ENCODE measurements around the gene PHF1. TPM values are rescaled to one million over a fixed set of nuclear protein-coding genes. Genes with fewer than 3 reads are reported as not detected.
"Not testable (repeated sequence)": the region's sequence is repeated elsewhere in the genome, so short reads cannot be mapped to it uniquely, and the experiment has no call there.

Gene PHF1
- 62.4 and 68.3 TPM in 2 replicates for total RNA-seq (2022)
- Bru-seq, nascent RNA = percentile 65 among the genes with signal in this experiment
- percentile 93 among the genes with signal in this experiment for BruChase-seq, experiment 1, labeled RNA remaining after a 6-hour chase
- BruChase-seq, experiment 2, labeled RNA remaining after a 2-hour chase = percentile 90 among the genes with signal in this experiment
- long read RNA-seq, transcript PHF1-211 (15 exons, 1,752 nt) = minor isoform, 7 of 65 reads
- long read RNA-seq, transcript PHF1-202 (15 exons, 2,330 nt) = major isoform, 13 of 65 reads
- long read RNA-seq, partial matches to known transcripts = 29 of 65 reads
- long read RNA-seq, other reads (novel, unspliced or antisense) = 16 of 65 reads

- no peak for DNase-seq
- Mint-ChIP-seq H3K4me3 (ENCODE audit: low read depth, unreplicated experiment) (peak within 1 kb of the TSS; percentile 87), H3K36me3 (ENCODE audit: insufficient read depth, unreplicated experiment) (peaks cover 85% of the 10 kb centered on the region), H3K27ac (ENCODE audit: unreplicated experiment) (peak within 1 kb of the TSS; percentile 94), H3K4me1 (ENCODE audit: low read depth, unreplicated experiment) (peaks cover 26% of the 10 kb centered on the region), H3K9me3 (ENCODE audit: low read depth, unreplicated experiment) (no peaks in the 10 kb centered on the region), H3K27me3 (ENCODE audit: unreplicated experiment) (no peaks in the 10 kb centered on the region)
- CTCF ChIA-PET = interaction anchor here (0.6 to 1.5 kb wide), 6 partner anchors 14 to 224 kb away, joined by 3 to 7 read pairs (median 4); partner anchors contain the start of genes RPS18 and ZBTB22
- TSS peak; percentile 35 for BruUV-seq (replicated peaks)
- TF ChIP-seq, protein P1, sequence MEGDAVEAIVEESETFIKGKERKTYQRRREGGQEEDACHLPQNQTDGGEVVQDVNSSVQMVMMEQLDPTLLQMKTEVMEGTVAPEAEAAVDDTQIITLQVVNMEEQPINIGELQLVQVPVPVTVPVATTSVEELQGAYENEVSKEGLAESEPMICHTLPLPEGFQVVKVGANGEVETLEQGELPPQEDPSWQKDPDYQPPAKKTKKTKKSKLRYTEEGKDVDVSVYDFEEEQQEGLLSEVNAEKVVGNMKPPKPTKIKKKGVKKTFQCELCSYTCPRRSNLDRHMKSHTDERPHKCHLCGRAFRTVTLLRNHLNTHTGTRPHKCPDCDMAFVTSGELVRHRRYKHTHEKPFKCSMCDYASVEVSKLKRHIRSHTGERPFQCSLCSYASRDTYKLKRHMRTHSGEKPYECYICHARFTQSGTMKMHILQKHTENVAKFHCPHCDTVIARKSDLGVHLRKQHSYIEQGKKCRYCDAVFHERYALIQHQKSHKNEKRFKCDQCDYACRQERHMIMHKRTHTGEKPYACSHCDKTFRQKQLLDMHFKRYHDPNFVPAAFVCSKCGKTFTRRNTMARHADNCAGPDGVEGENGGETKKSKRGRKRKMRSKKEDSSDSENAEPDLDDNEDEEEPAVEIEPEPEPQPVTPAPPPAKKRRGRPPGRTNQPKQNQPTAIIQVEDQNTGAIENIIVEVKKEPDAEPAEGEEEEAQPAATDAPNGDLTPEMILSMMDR (IDR thresholded peaks at IDR 0.05; ENCODE audit: unreplicated experiment) = no peak
- intact Hi-C loops (cut with micrococcal nuclease; ENCODE audit: unreplicated experiment) = no loop called here
Measured at GRCh38 chr6:33410711-33411631, at the start of gene PHF1. PHF1 (plus strand) TSS chr6:33411014; CDS start chr6:33412264, 1,250 bp downstream.

- H3K27me3 Mint-ChIP-seq (ENCODE audit: unreplicated experiment); CTCF ChIA-PET; BruUV-seq (replicated peaks); DNase-seq; H3K9me3 Mint-ChIP-seq (ENCODE audit: low read depth, unreplicated experiment); H3K4me3 Mint-ChIP-seq (ENCODE audit: low read depth, unreplicated experiment); intact Hi-C loops (cut with micrococcal nuclease; ENCODE audit: unreplicated experiment): not testable (repeated sequence)
- Mint-ChIP-seq H3K36me3 (ENCODE audit: insufficient read depth, unreplicated experiment) (peaks cover 14% of the 10 kb centered on the region), H3K4me1 (ENCODE audit: low read depth, unreplicated experiment) (peaks cover 44% of the 10 kb centered on the region), H3K27ac (ENCODE audit: unreplicated experiment) (peak overlapping the region; percentile 63)
Measured at GRCh38 chr6:33363486-33363885, 47.3 kb upstream of the PHF1 start.

DNA sequence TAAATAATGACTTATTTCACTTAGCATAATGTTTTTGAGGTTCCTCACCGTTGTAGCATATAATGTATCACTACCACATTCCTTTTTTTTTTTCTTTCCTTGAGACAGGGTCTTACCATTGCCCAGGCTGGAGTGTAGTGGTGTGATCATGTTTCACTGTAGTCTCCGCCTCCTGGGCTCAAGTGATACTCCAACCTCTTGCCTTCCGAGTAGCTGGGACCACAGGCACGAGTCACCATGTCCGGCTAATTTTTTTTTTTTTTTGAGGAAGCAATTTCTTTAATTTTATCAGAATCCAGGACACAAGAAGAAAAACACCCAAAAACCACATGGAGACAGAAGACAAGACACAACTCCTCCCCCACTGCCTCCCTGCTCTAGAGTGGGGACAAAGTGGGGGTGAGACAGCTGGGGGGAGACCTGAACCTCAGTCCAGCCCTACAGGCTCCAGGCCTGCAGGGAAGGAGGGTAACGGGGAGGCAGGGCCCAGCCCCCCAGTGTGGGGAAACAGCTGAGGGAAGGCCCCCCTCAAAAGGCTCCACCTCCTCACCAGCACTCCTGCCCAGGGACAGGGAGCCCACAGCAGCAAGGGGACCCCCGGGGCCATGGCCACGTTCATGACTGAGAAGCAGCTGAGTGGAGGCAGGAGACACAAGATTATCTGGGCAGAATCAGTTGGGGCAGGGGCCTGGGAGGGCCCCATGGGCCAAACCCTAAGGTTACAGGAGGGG lies 46.2 kb upstream of the PHF1 start:
- H3K27me3 Mint-ChIP-seq (ENCODE audit: unreplicated experiment); intact Hi-C loops (cut with micrococcal nuclease; ENCODE audit: unreplicated experiment); BruUV-seq (replicated peaks); H3K4me3 Mint-ChIP-seq (ENCODE audit: low read depth, unreplicated experiment); H3K27ac Mint-ChIP-seq (ENCODE audit: unreplicated experiment); H3K9me3 Mint-ChIP-seq (ENCODE audit: low read depth, unreplicated experiment): not testable (repeated sequence)
- peak; percentile 43 for DNase-seq
- peaks cover 39% of the 10 kb centered on the region for H3K4me1 Mint-ChIP-seq (ENCODE audit: low read depth, unreplicated experiment)
- CTCF ChIA-PET = interaction anchor here (0.5 to 1.3 kb wide), 4 partner anchors 9 to 19 kb away, joined by 3 to 9 read pairs (median 4); no protein-coding TSS in a partner anchor
- peaks cover 14% of the 10 kb centered on the region for H3K36me3 Mint-ChIP-seq (ENCODE audit: insufficient read depth, unreplicated experiment)

GRCh38 chr6:33365206-33365971 lies 45.4 kb upstream of the PHF1 start:
- CTCF ChIA-PET; H3K9me3 Mint-ChIP-seq (ENCODE audit: low read depth, unreplicated experiment); H3K27me3 Mint-ChIP-seq (ENCODE audit: unreplicated experiment); H3K27ac Mint-ChIP-seq (ENCODE audit: unreplicated experiment); BruUV-seq (replicated peaks); intact Hi-C loops (cut with micrococcal nuclease; ENCODE audit: unreplicated experiment); H3K4me3 Mint-ChIP-seq (ENCODE audit: low read depth, unreplicated experiment): not testable (repeated sequence)
- peak; percentile 25 for DNase-seq
- Mint-ChIP-seq H3K36me3 (ENCODE audit: insufficient read depth, unreplicated experiment) (peaks cover 14% of the 10 kb centered on the region), H3K4me1 (ENCODE audit: low read depth, unreplicated experiment) (peaks cover 32% of the 10 kb centered on the region)

DNA sequence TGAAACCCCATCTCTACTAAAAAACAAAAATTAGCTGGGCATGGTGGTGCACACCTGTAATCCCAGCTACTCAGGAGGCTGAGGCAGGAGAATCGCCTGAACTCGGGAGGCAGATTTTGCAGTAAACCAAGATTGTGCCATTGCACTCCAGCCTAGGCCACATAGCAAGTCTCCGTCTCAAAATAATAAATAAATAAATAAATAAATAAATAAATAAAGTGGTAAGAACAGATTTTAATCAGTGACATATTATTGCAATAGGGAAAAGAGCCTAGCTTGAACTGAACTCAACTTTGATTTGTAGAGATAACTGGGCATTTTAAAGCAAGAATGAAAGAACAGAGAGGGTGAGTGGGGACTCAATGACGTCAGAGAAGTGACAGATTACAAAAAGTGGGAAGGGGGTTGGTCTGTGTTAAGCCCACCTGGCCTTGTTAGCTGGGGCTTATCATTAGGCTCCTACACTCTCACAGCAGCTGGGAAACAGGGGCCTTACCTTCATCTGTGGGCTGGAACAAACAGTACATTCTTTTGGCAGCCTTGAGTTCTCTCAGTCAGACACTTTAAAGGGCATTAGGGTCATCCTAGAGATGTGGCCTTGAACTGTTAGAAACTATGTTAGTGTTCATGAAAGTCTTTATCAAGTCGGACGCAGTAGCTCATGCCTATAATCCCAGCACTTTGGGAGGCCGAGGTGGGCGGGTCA lies 43.7 kb upstream of the PHF1 start:
- H3K4me1 Mint-ChIP-seq (ENCODE audit: low read depth, unreplicated experiment) = peaks cover 21% of the 10 kb centered on the region
- no TSS peak for BruUV-seq (replicated peaks)
- DNase-seq = no peak
- no peaks in the 10 kb centered on the region for H3K9me3 Mint-ChIP-seq (ENCODE audit: low read depth, unreplicated experiment)
- CTCF ChIA-PET = interaction anchor here (0.7 kb wide), 1 partner anchor 46 kb away, joined by 5 read pairs; no protein-coding TSS in a partner anchor
- TF ChIP-seq, protein P1 (IDR thresholded peaks at IDR 0.05; ENCODE audit: unreplicated experiment) = no peak
- H3K27ac Mint-ChIP-seq (ENCODE audit: unreplicated experiment) = no peak overlapping the region
- H3K4me3 Mint-ChIP-seq (ENCODE audit: low read depth, unreplicated experiment) = no peak overlapping the region
- intact Hi-C loops (cut with micrococcal nuclease; ENCODE audit: unreplicated experiment) = no loop called here
- H3K36me3 Mint-ChIP-seq (ENCODE audit: insufficient read depth, unreplicated experiment) = peaks cover 9% of the 10 kb centered on the region
- H3K27me3 Mint-ChIP-seq (ENCODE audit: unreplicated experiment) = no peaks in the 10 kb centered on the region

- H3K36me3 Mint-ChIP-seq (ENCODE audit: insufficient read depth, unreplicated experiment); H3K27ac Mint-ChIP-seq (ENCODE audit: unreplicated experiment); H3K4me3 Mint-ChIP-seq (ENCODE audit: low read depth, unreplicated experiment); H3K27me3 Mint-ChIP-seq (ENCODE audit: unreplicated experiment); BruUV-seq (replicated peaks); H3K9me3 Mint-ChIP-seq (ENCODE audit: low read depth, unreplicated experiment); DNase-seq; intact Hi-C loops (cut with micrococcal nuclease; ENCODE audit: unreplicated experiment): not testable (repeated sequence)
- peaks cover 16% of the 10 kb centered on the region for H3K4me1 Mint-ChIP-seq (ENCODE audit: low read depth, unreplicated experiment)
- CTCF ChIA-PET = interaction anchor here (0.7 kb wide), 1 partner anchor 47 kb away, joined by 5 read pairs; no protein-coding TSS in a partner anchor
Measured at GRCh38 chr6:33367715-33368025, 43.1 kb upstream of the PHF1 start.

- H3K27me3 Mint-ChIP-seq (ENCODE audit: unreplicated experiment); H3K4me3 Mint-ChIP-seq (ENCODE audit: low read depth, unreplicated experiment); CTCF ChIA-PET; BruUV-seq (replicated peaks); DNase-seq; intact Hi-C loops (cut with micrococcal nuclease; ENCODE audit: unreplicated experiment); H3K27ac Mint-ChIP-seq (ENCODE audit: unreplicated experiment); H3K9me3 Mint-ChIP-seq (ENCODE audit: low read depth, unreplicated experiment); H3K36me3 Mint-ChIP-seq (ENCODE audit: insufficient read depth, unreplicated experiment): not testable (repeated sequence)
- peaks cover 26% of the 10 kb centered on the region for H3K4me1 Mint-ChIP-seq (ENCODE audit: low read depth, unreplicated experiment)
Measured at GRCh38 chr6:33371901-33372300, 38.9 kb upstream of the PHF1 start.
